Head of caudate nucleus (tissue), 42 donors: ENCODE measurements around the gene HPD.
"Not testable (repeated sequence)": the region's sequence is repeated elsewhere in the genome, so short reads cannot be mapped to it uniquely, and the experiment has no call there.

Experiments used
- DNase-seq, 42 donors: peaks; one replicate each; pipeline versions ENCODE4 v3.0.0 to v3.0.0-alpha.2; 2020 to 2021; ENCODE audit warnings: mixed read lengths in 7 of 42
- intact Hi-C: fragments of 100-400 bp; cut with DNase I; formaldehyde crosslinking; loops from one replicate; pipeline ENCODE4 v1.15.0; 2022

Gene HPD

GRCh38 chr12:121872546-121873215 lies 14.0 kb upstream of the HPD start:
- DNase-seq: peak in 13 of 42 donors; percentile 7 to 45 (median 22)
- intact Hi-C loops: no loop called here

GRCh38 chr12:121871467-121871866 lies 12.8 kb upstream of the HPD start:
- no peak for DNase-seq
- intact Hi-C loops: no loop called here

- DNase-seq, intact Hi-C loops: not testable (repeated sequence)
These were observed 10.6 kb upstream of the HPD start for GRCh38 chr12:121869229-121869628.

- no peak for DNase-seq
- intact Hi-C loops: no loop called here
These were observed 7.7 kb upstream of the HPD start for GRCh38 chr12:121866331-121866730.

GRCh38 chr12:121861636-121862254 lies 3.1 kb upstream of the HPD start:
- DNase-seq: no peak
- intact Hi-C loops: no loop called here

- intact Hi-C loops: not testable (repeated sequence)
These were observed 2.0 kb upstream of the HPD start for GRCh38 chr12:121860699-121861098.

GRCh38 chr12:121860257-121860656 lies 1.6 kb upstream of the HPD start:
- intact Hi-C loops: no loop called here
- no peak for DNase-seq

More at GRCh38 chr12:121860699-121861098, 2.0 kb upstream of the HPD start:
- not testable (repeated sequence) for DNase-seq

- intact Hi-C loops: no loop called here
These were observed 369 bp downstream of the HPD start for GRCh38 chr12:121858318-121858661.

GRCh38 chr12:121857322-121858246 lies 1.1 kb downstream of the HPD start:
- no peak for DNase-seq
- intact Hi-C loops: no loop called here

More at GRCh38 chr12:121858318-121858661, 369 bp downstream of the HPD start:
- DNase-seq: no peak

- DNase-seq, intact Hi-C loops: not testable (repeated sequence)
These were observed 6.3 kb downstream of the HPD start for GRCh38 chr12:121852392-121852791.

- DNase-seq: no peak
- intact Hi-C loops: no loop called here
These were observed 9.0 kb downstream of the HPD start for GRCh38 chr12:121849665-121850064.

- no peak for DNase-seq
- intact Hi-C loops: no loop called here
These were observed 9.4 kb downstream of the HPD start for GRCh38 chr12:121849211-121849610.

- no peak for DNase-seq
- intact Hi-C loops: no loop called here
These were observed 13.0 kb downstream of the HPD start for GRCh38 chr12:121845701-121846100.

GRCh38 chr12:121843236-121843982 lies 15.2 kb downstream of the HPD start:
- intact Hi-C loops: no loop called here

GRCh38 chr12:121839993-121840761 lies 18.5 kb downstream of the HPD start:
- intact Hi-C loops: no loop called here

More at GRCh38 chr12:121843236-121843982, 15.2 kb downstream of the HPD start:
- no peak for DNase-seq

GRCh38 chr12:121839106-121839992 lies 19.3 kb downstream of the HPD start:
- intact Hi-C loops: no loop called here
- peak; percentile 92 to 99 (median 97) for DNase-seq

More at GRCh38 chr12:121839993-121840761, 18.5 kb downstream of the HPD start:
- DNase-seq: no peak

GRCh38 chr12:121838126-121838525 lies 20.5 kb downstream of the HPD start:
- no peak for DNase-seq
- intact Hi-C loops: no loop called here
